WTC11 (cell line): ENCODE measurements around the gene TIMM13. TPM values are rescaled to one million over a fixed set of nuclear protein-coding genes. Genes with fewer than 3 reads are reported as not detected.

Source experiments
- ATAC-seq: fragments of 200-7000 bp; cut with Tn5 transposase; 2 replicates; pipeline ENCODE4 v1.10.0; 2021; ENCODE audit warnings: mild to moderate bottlenecking, moderate library complexity
- CTCF ChIA-PET: fragments of 300-600 bp; sonication (Branson Sonifier 250); formaldehyde crosslinking; loops from one replicate; lab custom pipeline; 2021; ENCODE audit warnings: antibody characterized with exemption; lab: Charles Lee
- POLR2A ChIA-PET: fragments of 350-600 bp; sonication (Branson Sonifier 250); formaldehyde crosslinking; loops from one replicate; lab custom pipeline; 2021; ENCODE audit warnings: antibody characterized with exemption; lab: Charles Lee
- DNase-seq: peaks from one replicate; pipeline ENCODE4 v3.0.0; 2021; ENCODE audit warnings: low spot score
- H3K27ac Mint-ChIP-seq: 2 replicates; pipeline ENCODE4 v1.8.0; 2021; ENCODE audit warnings: mixed read lengths
- H3K27me3 Mint-ChIP-seq: 2 replicates; pipeline ENCODE4 v1.8.0; 2021; ENCODE audit warnings: low read depth, mild to moderate bottlenecking, moderate library complexity, mixed read lengths
- H3K36me3 Mint-ChIP-seq: 2 replicates; pipeline ENCODE4 v1.8.0; 2021; ENCODE audit warnings: mixed read lengths
- H3K4me1 Mint-ChIP-seq: 2 replicates; pipeline ENCODE4 v1.8.0; 2022; ENCODE audit warnings: mixed read lengths
- H3K4me3 Mint-ChIP-seq: 2 replicates; pipeline ENCODE4 v1.8.0; 2021; ENCODE audit warnings: mild to moderate bottlenecking, moderate library complexity, mixed read lengths
- H3K9me3 Mint-ChIP-seq: 2 replicates; pipeline ENCODE4 v1.8.0; 2021; ENCODE audit warnings: mixed read lengths
- ARID4B ChIP-seq: sonication (generic); formaldehyde crosslinking; IDR thresholded peaks from 2 replicates; pipeline ENCODE4 v1.8.0; 2023; ENCODE audit warnings: missing genetic modification reagents, mild to moderate bottlenecking, borderline replicate concordance
- ATF1 ChIP-seq: sonication (generic); formaldehyde crosslinking; IDR thresholded peaks from 2 replicates; pipeline ENCODE4 v1.8.1; 2023; ENCODE audit warnings: mild to moderate bottlenecking, moderate library complexity, missing genetic modification reagents
- E2F1 ChIP-seq: sonication (generic); formaldehyde crosslinking; IDR thresholded peaks from 2 replicates; pipeline ENCODE4 v1.8.0; 2022; ENCODE audit warnings: mild to moderate bottlenecking, missing genetic modification reagents
- E2F5 ChIP-seq: sonication (generic); formaldehyde crosslinking; IDR thresholded peaks from 2 replicates; pipeline ENCODE4 v1.8.1; 2022; ENCODE audit warnings: mild to moderate bottlenecking, moderate library complexity, missing genetic modification reagents
- ERG ChIP-seq: fragments of 250-450 bp; sonication (Bioruptor Pico); IDR thresholded peaks from 2 replicates; pipeline ENCODE4 v1.8.0; 2021; ENCODE audit warnings: mild to moderate bottlenecking
- FOXJ3 ChIP-seq: sonication (generic); formaldehyde crosslinking; IDR thresholded peaks from 2 replicates; pipeline ENCODE4 v1.9.0; 2021; ENCODE audit warnings: missing genetic modification reagents, mild to moderate bottlenecking, borderline replicate concordance
- GRHL2 ChIP-seq: fragments of 250-450 bp; sonication (Bioruptor Pico); IDR thresholded peaks from 2 replicates; pipeline ENCODE4 v1.8.0; 2022; ENCODE audit warnings: mild to moderate bottlenecking, moderate library complexity; ENCODE audit not compliant: insufficient replicate concordance, severe bottlenecking
- JUN ChIP-seq: sonication (generic); formaldehyde crosslinking; IDR thresholded peaks from 2 replicates; pipeline ENCODE4 v1.8.0; 2023; ENCODE audit warnings: mild to moderate bottlenecking, missing genetic modification reagents
- KAT7 ChIP-seq: sonication (generic); formaldehyde crosslinking; IDR thresholded peaks from 2 replicates; pipeline ENCODE4 v1.8.1; 2023; ENCODE audit warnings: missing genetic modification reagents, mild to moderate bottlenecking, borderline replicate concordance
- NFYB ChIP-seq: sonication (generic); formaldehyde crosslinking; conservative IDR thresholded peaks from 2 replicates; pipeline ENCODE4 v1.8.0; 2022; ENCODE audit warnings: low read depth, missing genetic modification reagents
- PRDM15 ChIP-seq: sonication (generic); formaldehyde crosslinking; IDR thresholded peaks from 2 replicates; pipeline ENCODE4 v1.8.0; 2022; ENCODE audit warnings: missing genetic modification reagents
- PRRX2 ChIP-seq: fragments of 250-450 bp; sonication (Bioruptor Pico); IDR thresholded peaks from 2 replicates; pipeline ENCODE4 v1.8.0; 2021; ENCODE audit warnings: mild to moderate bottlenecking
- SOX15 ChIP-seq: fragments of 250-450 bp; sonication (Bioruptor Pico); IDR thresholded peaks from 2 replicates; pipeline ENCODE4 v1.9.0; 2021; ENCODE audit warnings: mild to moderate bottlenecking
- SP1 ChIP-seq: sonication (generic); formaldehyde crosslinking; conservative IDR thresholded peaks from 2 replicates; pipeline ENCODE4 v1.8.1; 2022; ENCODE audit warnings: missing genetic modification reagents
- TCF7 ChIP-seq: sonication (generic); formaldehyde crosslinking; IDR thresholded peaks from 2 replicates; pipeline ENCODE4 v1.8.0; 2022; ENCODE audit warnings: mild to moderate bottlenecking, low read depth, missing genetic modification reagents, moderate library complexity
- TEAD1 ChIP-seq: sonication (generic); formaldehyde crosslinking; IDR thresholded peaks from 2 replicates; pipeline ENCODE4 v1.8.0; 2022; ENCODE audit warnings: mild to moderate bottlenecking, missing genetic modification reagents
- ZBTB21 ChIP-seq: sonication (generic); formaldehyde crosslinking; IDR thresholded peaks from 2 replicates; pipeline ENCODE4 v1.8.1; 2023; ENCODE audit warnings: mild to moderate bottlenecking, missing genetic modification reagents, borderline replicate concordance
- ZNF671 ChIP-seq: fragments of 250-450 bp; sonication (Bioruptor Pico); IDR thresholded peaks from 2 replicates; pipeline ENCODE4 v1.8.0; 2021; ENCODE audit warnings: mild to moderate bottlenecking
- total RNA-seq: library from RNA; stranded (reverse); gene quantifications from 3 replicates; pipeline ENCODE4 v1.2.3, GENCODE V29; 2021

The TIMM13 gene
- total RNA-seq, 1 experiment from 2014 or later, result 342 TPM

- DNase-seq, result no peak
- TF ChIP-seq TCF7 (CRISPR knock-in tag), result no peak
- no peak for TF ChIP-seq ZBTB21
- TF ChIP-seq ZNF671 (CRISPR knock-in tag), result no peak
- no peak for TF ChIP-seq FOXJ3 (CRISPR knock-in tag)
- TF ChIP-seq E2F5 (CRISPR knock-in tag), result no peak
- no peak for TF ChIP-seq E2F1 (CRISPR knock-in tag)
- no peak for TF ChIP-seq SP1 (CRISPR knock-in tag)
- no peak for TF ChIP-seq ATF1
- no peak for TF ChIP-seq TEAD1 (CRISPR knock-in tag)
- TF ChIP-seq KAT7 (CRISPR knock-in tag), result no peak
- no peak for TF ChIP-seq ERG
- TF ChIP-seq SOX15, result no peak
- no peak for TF ChIP-seq PRRX2 (CRISPR knock-in tag)
- TF ChIP-seq GRHL2 (CRISPR knock-in tag), result no peak
- TF ChIP-seq ARID4B (CRISPR knock-in tag), result no peak
- TF ChIP-seq NFYB (CRISPR knock-in tag), result no peak
- TF ChIP-seq JUN (CRISPR knock-in tag), result no peak
- no peak for TF ChIP-seq PRDM15 (CRISPR knock-in tag)
- TF ChIP-seq, all 79 proteins: peak for 0
- Mint-ChIP-seq H3K4me1 (no peaks in the 10 kb centered on the region), H3K27me3 (no peaks in the 10 kb centered on the region), H3K36me3 (peaks cover 25% of the 10 kb centered on the region), H3K27ac (no peak overlapping the region; the same call in 1 of the 2 replicates), H3K4me3 (no peak overlapping the region), H3K9me3 (no peaks in the 10 kb centered on the region)
- ATAC-seq, result no peak
- ChIA-PET CTCF (interaction anchor here (0.8 kb wide), 1 partner anchor 35 kb away, joined by 6 read pairs; no protein-coding TSS in a partner anchor), POLR2A (no interaction called here)
Measured at GRCh38 chr19:2436384-2436783, 9.0 kb upstream of the TIMM13 start.
